Endodermal cell (in vitro differentiated cells): ENCODE results near the gene RIN3. TPM values are rescaled to one million over a fixed set of nuclear protein-coding genes. Genes with fewer than 3 reads are reported as not detected.

Experiments
- DNase-seq: peaks from one replicate; pipeline ENCODE4 v3.0.0-alpha.2; 2017
- H3K27ac ChIP-seq: 2 replicates; pipeline ENCODE4 v1.5.1; 2013; ENCODE audit warnings: mild to moderate bottlenecking, low read depth, low read length, moderate library complexity
- H3K27me3 ChIP-seq: 2 replicates; pipeline ENCODE4 v1.6.1; 2013; ENCODE audit warnings: mild to moderate bottlenecking, low read length, moderate library complexity; ENCODE audit not compliant: insufficient read depth, control insufficient read depth, poor library complexity, severe bottlenecking
- H3K36me3 ChIP-seq: 2 replicates; pipeline ENCODE4 v1.7.0; 2013; ENCODE audit warnings: mild to moderate bottlenecking, low read length, moderate library complexity; ENCODE audit not compliant: control insufficient read depth, insufficient read depth
- H3K4me1 ChIP-seq: one replicate; pipeline ENCODE4 v1.7.0; 2013; ENCODE audit warnings: low read length; ENCODE audit not compliant: control insufficient read depth, insufficient read depth
- H3K4me3 ChIP-seq: 2 replicates; pipeline ENCODE4 v1.5.1; 2013; ENCODE audit warnings: mild to moderate bottlenecking, low read length, moderate library complexity
- H3K9ac ChIP-seq: 2 replicates; pipeline ENCODE4 v1.6.1; 2013; ENCODE audit warnings: mild to moderate bottlenecking, low read length, moderate library complexity; ENCODE audit not compliant: poor library complexity, severe bottlenecking; ENCODE audit errors: extremely low read depth
- H3K9me3 ChIP-seq: 2 replicates; pipeline ENCODE4 v1.6.1; 2013; ENCODE audit warnings: mild to moderate bottlenecking, low read length, moderate library complexity; ENCODE audit not compliant: control insufficient read depth
- H3K27ac Mint-ChIP-seq: 2 replicates; pipeline ENCODE4 v1.8.0; 2020; ENCODE audit warnings: mixed read lengths
- H3K27me3 Mint-ChIP-seq: 2 replicates; pipeline ENCODE4 v1.8.0; 2021; ENCODE audit warnings: mild to moderate bottlenecking, mixed read lengths; ENCODE audit not compliant: insufficient read depth
- H3K36me3 Mint-ChIP-seq: 2 replicates; pipeline ENCODE4 v1.8.0; 2020; ENCODE audit warnings: low read depth, mixed read lengths
- H3K4me1 Mint-ChIP-seq: 2 replicates; pipeline ENCODE4 v1.8.0; 2020; ENCODE audit warnings: mixed read lengths
- H3K4me3 Mint-ChIP-seq: 2 replicates; pipeline ENCODE4 v1.8.0; 2020; ENCODE audit warnings: mild to moderate bottlenecking, moderate library complexity, mixed read lengths
- H3K9me3 Mint-ChIP-seq: 2 replicates; pipeline ENCODE4 v1.8.0; 2020; ENCODE audit warnings: mild to moderate bottlenecking, mixed read lengths
- CTCF ChIP-seq: fragments of 200-600 bp; sonication (generic); conservative IDR thresholded peaks from 2 replicates; pipeline ENCODE4 v1.5.0; 2021; ENCODE audit warnings: antibody characterized with exemption, mild to moderate bottlenecking
- WGBS, 2 experiments: methylation state at CpG; one replicate each; pipeline versions ENCODE4 v1.1.5 to v1.1.7; 2013; ENCODE audit warnings: missing lambda C conversion rate in 2 of 2, mixed read lengths in 1 of 2; ENCODE audit not compliant: insufficient coverage in 1 of 2, insufficient read length in 1 of 2; 5-methylcytosine and 5-hydroxymethylcytosine counted together
- total RNA-seq, 2 donors: library from RNA; stranded (reverse); fragmentation: NEBNext Ultra II Directional in 1 of 2; extraction: Animal tissue kit (Norgen Biotek cat#: 25700) in 1 of 2; gene quantifications; 2 replicates in 1 of 2; 3 replicates in 1 of 2; pipeline ENCODE4 v1.2.1, GENCODE V29; 2021

Gene RIN3
- total RNA-seq, 2 donors from 2014 or later = 5.2 to 6.0 TPM

GRCh38 chr14:92503756-92504491 is 9.7 kb upstream of the RIN3 start:
- Histone ChIP-seq H3K36me3 (no peaks in the 10 kb centered on the region), H3K27me3 (no peaks in the 10 kb centered on the region), H3K9ac (no peak overlapping the region), H3K9me3 (no peaks in the 10 kb centered on the region), H3K4me1 (no peaks in the 10 kb centered on the region), H3K27ac (no peak overlapping the region), H3K4me3 (no peak overlapping the region)
- Mint-ChIP-seq H3K4me3 (no peak overlapping the region), H3K36me3 (no peaks in the 10 kb centered on the region), H3K4me1 (no peaks in the 10 kb centered on the region), H3K27ac (no peak overlapping the region), H3K27me3 (no peaks in the 10 kb centered on the region), H3K9me3 (no peaks in the 10 kb centered on the region)
- no peak for TF ChIP-seq CTCF
- no peak for DNase-seq
- WGBS, 2 experiments = 85 to 87% methylated on average over 3 to 4 of the region's 4 CpGs

GRCh38 chr14:92505826-92506225 is 7.8 kb upstream of the RIN3 start:
- H3K9me3 Mint-ChIP-seq = no peaks in the 10 kb centered on the region
- DNase-seq = no peak
- Histone ChIP-seq H3K27me3 (no peaks in the 10 kb centered on the region), H3K36me3 (no peaks in the 10 kb centered on the region), H3K4me3 (no peak overlapping the region), H3K4me1 (no peaks in the 10 kb centered on the region), H3K9ac (no peak overlapping the region), H3K27ac (no peak overlapping the region), H3K9me3 (no peaks in the 10 kb centered on the region)
- 84 to 91% methylated on average over 5 of the region's 5 CpGs for WGBS, 2 experiments
- H3K27ac Mint-ChIP-seq = no peak overlapping the region
- no peaks in the 10 kb centered on the region for H3K36me3 Mint-ChIP-seq
- TF ChIP-seq CTCF = no peak
- H3K4me1 Mint-ChIP-seq = no peaks in the 10 kb centered on the region
- H3K4me3 Mint-ChIP-seq = no peak overlapping the region
- H3K27me3 Mint-ChIP-seq = peaks cover 6% of the 10 kb centered on the region

DNA sequence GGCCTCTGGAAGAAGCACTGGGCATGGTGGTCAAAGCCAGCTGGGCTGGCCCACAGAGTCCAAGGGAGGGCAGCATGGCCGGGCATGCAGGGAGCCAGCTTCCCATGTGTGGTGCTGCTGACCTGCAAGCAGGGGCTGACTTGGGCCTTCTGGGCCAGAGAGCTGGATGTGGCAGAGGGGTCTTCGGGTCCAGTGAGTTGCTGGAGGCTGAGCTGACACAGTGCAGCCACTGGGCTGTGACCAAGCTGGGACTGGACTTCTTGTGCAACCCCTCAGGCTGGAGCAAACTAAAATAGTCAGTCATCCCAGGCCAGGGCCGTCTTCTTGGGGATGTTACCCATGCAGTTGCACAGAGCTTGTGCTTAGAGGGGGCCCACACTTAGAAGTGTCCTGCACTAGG is 7.3 kb upstream of the RIN3 start:
- Histone ChIP-seq H3K9ac (no peak overlapping the region), H3K4me3 (no peak overlapping the region), H3K36me3 (no peaks in the 10 kb centered on the region), H3K4me1 (no peaks in the 10 kb centered on the region), H3K27me3 (no peaks in the 10 kb centered on the region), H3K27ac (no peak overlapping the region), H3K9me3 (no peaks in the 10 kb centered on the region)
- no peak for TF ChIP-seq CTCF
- DNase-seq = no peak
- Mint-ChIP-seq H3K27ac (no peak overlapping the region), H3K4me3 (no peak overlapping the region), H3K27me3 (peaks cover 6% of the 10 kb centered on the region), H3K9me3 (no peaks in the 10 kb centered on the region), H3K36me3 (no peaks in the 10 kb centered on the region), H3K4me1 (peaks cover 2% of the 10 kb centered on the region)
- 73 to 80% methylated on average over 3 of the region's 3 CpGs for WGBS, 2 experiments
